HepG2 (cell line): Measurements from ENCODE around the gene PIK3C2B. TPM values are rescaled to one million over a fixed set of nuclear protein-coding genes. Genes with fewer than 3 reads are reported as not detected.
A peak's percentile ranks its signal among the peaks of the same experiment; 100 is the strongest.

ENCODE experiments used
- CEBPB ChIP-seq: IDR thresholded peaks from 2 replicates; pipeline ENCODE4 v1.6.1; 2011; ENCODE audit warnings: low read depth, low read length, improper control_type of control experiment, borderline replicate concordance
- FOXK1 ChIP-seq: sonication (generic); formaldehyde crosslinking; IDR thresholded peaks from 2 replicates; pipeline ENCODE4 v1.4.0; 2020; ENCODE audit warnings: low read depth, missing genetic modification reagents, borderline replicate concordance
- KDM5A ChIP-seq: fragments of 200-600 bp; sonication (generic); IDR thresholded peaks from 2 replicates; pipeline ENCODE4 v1.7.0; 2018; ENCODE audit warnings: antibody characterized with exemption, mild to moderate bottlenecking, low read length, borderline replicate concordance
- MXI1 ChIP-seq: IDR thresholded peaks from 3 replicates; pipeline ENCODE4 v1.6.1; 2012; ENCODE audit warnings: low read depth, low read length, inconsistent platforms, borderline replicate concordance
- NCOA1 ChIP-seq: sonication (generic); formaldehyde crosslinking; IDR thresholded peaks from 2 replicates; pipeline ENCODE4 v1.9.0; 2021; ENCODE audit warnings: missing genetic modification reagents
- NONO ChIP-seq, 2 experiments: fragments of 450-650 bp in 1 of 2; sonication (generic) in 1 of 2; formaldehyde crosslinking in 1 of 2; IDR thresholded peaks in 1 of 2; conservative IDR thresholded peaks in 1 of 2; 2 replicates each; pipeline versions ENCODE4 v1.6.1 to v1.8.0; 2017 to 2022; ENCODE audit warnings: mild to moderate bottlenecking in 1 of 2, missing genetic modification reagents in 1 of 2, moderate library complexity in 1 of 2
- PAF1 ChIP-seq: IDR thresholded peaks from 2 replicates; pipeline ENCODE4 v1.6.1; 2016; ENCODE audit warnings: missing genetic modification reagents, missing compliant biosample characterization
- PATZ1 ChIP-seq: sonication (generic); formaldehyde crosslinking; IDR thresholded peaks from 2 replicates; pipeline ENCODE4 v1.4.0; 2020; ENCODE audit warnings: missing genetic modification reagents
- POGZ ChIP-seq: sonication (generic); formaldehyde crosslinking; IDR thresholded peaks from 2 replicates; pipeline ENCODE4 v1.4.0; 2020; ENCODE audit warnings: mild to moderate bottlenecking, missing genetic modification reagents
- POLR2AphosphoS5 ChIP-seq: IDR thresholded peaks from 2 replicates; pipeline ENCODE4 v1.6.1; 2012; ENCODE audit warnings: low read depth, low read length
- SATB2 ChIP-seq: sonication (generic); formaldehyde crosslinking; IDR thresholded peaks from 2 replicates; pipeline ENCODE4 v1.5.0; 2020; ENCODE audit warnings: missing genetic modification reagents
- SMAD1 ChIP-seq: sonication (generic); formaldehyde crosslinking; IDR thresholded peaks from 2 replicates; pipeline ENCODE4 v1.4.0; 2020; ENCODE audit warnings: missing genetic modification reagents, low read depth, mild to moderate bottlenecking, borderline replicate concordance
- SOX6 ChIP-seq, 2 experiments: fragments of 450-650 bp in 1 of 2; sonication (generic) in 1 of 2; formaldehyde crosslinking in 1 of 2; IDR thresholded peaks; 2 replicates each; pipeline versions ENCODE4 v1.4.0 to v1.6.1; 2017 to 2020; ENCODE audit warnings: antibody characterized with exemption in 1 of 2, mild to moderate bottlenecking in 1 of 2, missing genetic modification reagents in 1 of 2
- SRSF9 ChIP-seq: fragments of 200-400 bp; formaldehyde crosslinking; IDR thresholded peaks from 2 replicates; pipeline ENCODE4 v1.6.1; 2018; ENCODE audit warnings: borderline replicate concordance, mild to moderate bottlenecking, low read depth, low read length; ENCODE audit not compliant: insufficient read depth, poor library complexity, severe bottlenecking
- TOPORS ChIP-seq: sonication (generic); formaldehyde crosslinking; IDR thresholded peaks from 2 replicates; pipeline ENCODE4 v1.8.0; 2023; ENCODE audit warnings: mild to moderate bottlenecking, missing genetic modification reagents
- ZBTB8A ChIP-seq: sonication (generic); formaldehyde crosslinking; IDR thresholded peaks from 2 replicates; pipeline ENCODE4 v1.4.0; 2020; ENCODE audit warnings: mild to moderate bottlenecking, low read depth, missing genetic modification reagents, borderline replicate concordance
- ZNF235 ChIP-seq: sonication (generic); formaldehyde crosslinking; IDR thresholded peaks from 2 replicates; pipeline ENCODE4 v1.8.1; 2023; ENCODE audit warnings: mild to moderate bottlenecking, missing genetic modification reagents, borderline replicate concordance
- ZNF280B ChIP-seq: sonication (generic); formaldehyde crosslinking; IDR thresholded peaks from 2 replicates; pipeline ENCODE4 v1.5.0; 2020; ENCODE audit warnings: missing genetic modification reagents, mild to moderate bottlenecking, borderline replicate concordance
- ZNF33A ChIP-seq: sonication (generic); formaldehyde crosslinking; IDR thresholded peaks from 2 replicates; pipeline ENCODE4 v1.5.1; 2020; ENCODE audit warnings: missing genetic modification reagents, mild to moderate bottlenecking, moderate library complexity, borderline replicate concordance
- ZNF547 ChIP-seq: sonication (generic); formaldehyde crosslinking; IDR thresholded peaks from 2 replicates; pipeline ENCODE4 v1.5.1; 2020; ENCODE audit warnings: mild to moderate bottlenecking, missing genetic modification reagents
- ZNF703 ChIP-seq: sonication (generic); formaldehyde crosslinking; IDR thresholded peaks from 2 replicates; pipeline ENCODE4 v1.5.1; 2020; ENCODE audit warnings: missing genetic modification reagents, mild to moderate bottlenecking, moderate library complexity, borderline replicate concordance
- ZNF761 ChIP-seq: sonication (generic); formaldehyde crosslinking; conservative IDR thresholded peaks from 2 replicates; pipeline ENCODE4 v1.4.0; 2020; ENCODE audit warnings: mild to moderate bottlenecking, missing genetic modification reagents
- polyA plus RNA-seq, 8 experiments: library from polyadenylated mRNA; depleted of rRNA in 3 of 8; stranded (reverse) in 7 of 8; unstranded in 1 of 8; fragments of >200 nt; fragmentation: Illumina TruSeq in 4 of 8; extraction: Trizol in 4 of 8; gene quantifications; 2 replicates each; pipeline versions ENCODE4 v1.2.1 to v1.2.3, GENCODE V29; 2011 to 2016; ENCODE audit warnings: low read depth in 4 of 8, missing spikeins in 1 of 8, mixed read lengths in 1 of 8; ENCODE audit not compliant: insufficient read depth in 1 of 8
- total RNA-seq, 5 experiments: library from RNA; depleted of rRNA; stranded (reverse); fragments of >200 nt; fragmentation: Illumina TruSeq; extraction: Trizol; gene quantifications; 2 replicates each; pipeline ENCODE4 v1.2.3, GENCODE V29; 2016; ENCODE audit warnings: low read depth in 1 of 5
- TF ChIP-seq, protein P1 (sequence below): fragments of 450-650 bp; IDR thresholded peaks from 2 replicates; pipeline ENCODE4 v1.6.1; 2016

Gene PIK3C2B
- total and polyA plus RNA-seq, 2 of the 13 experiments (the other 11 are each of a cell fraction or from before 2014, with no cell fraction given): 3.4 to 4.5 TPM

- TF ChIP-seq, protein P1, sequence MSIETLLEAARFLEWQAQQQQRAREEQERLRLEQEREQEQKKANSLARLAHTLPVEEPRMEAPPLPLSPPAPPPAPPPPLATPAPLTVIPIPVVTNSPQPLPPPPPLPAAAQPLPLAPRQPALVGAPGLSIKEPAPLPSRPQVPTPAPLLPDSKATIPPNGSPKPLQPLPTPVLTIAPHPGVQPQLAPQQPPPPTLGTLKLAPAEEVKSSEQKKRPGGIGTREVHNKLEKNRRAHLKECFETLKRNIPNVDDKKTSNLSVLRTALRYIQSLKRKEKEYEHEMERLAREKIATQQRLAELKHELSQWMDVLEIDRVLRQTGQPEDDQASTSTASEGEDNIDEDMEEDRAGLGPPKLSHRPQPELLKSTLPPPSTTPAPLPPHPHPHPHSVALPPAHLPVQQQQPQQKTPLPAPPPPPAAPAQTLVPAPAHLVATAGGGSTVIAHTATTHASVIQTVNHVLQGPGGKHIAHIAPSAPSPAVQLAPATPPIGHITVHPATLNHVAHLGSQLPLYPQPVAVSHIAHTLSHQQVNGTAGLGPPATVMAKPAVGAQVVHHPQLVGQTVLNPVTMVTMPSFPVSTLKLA: no peak
- TF ChIP-seq CEBPB (peak; percentile 72; the same call in 1 of the 2 replicates), ZNF703 (CRISPR knock-in tag) (no peak), ZNF33A (CRISPR knock-in tag) (no peak), SMAD1 (CRISPR knock-in tag) (peak; percentile 52; the same call in 1 of the 2 replicates), SOX6 (IDR thresholded peaks at IDR 0.05) (no peak), SOX6 (CRISPR knock-in tag; IDR thresholded peaks at IDR 0.05) (peak; percentile 77), POLR2AphosphoS5 (peak; percentile 97), NCOA1 (CRISPR knock-in tag) (peak; percentile 70), FOXK1 (CRISPR knock-in tag) (peak; percentile 93), ZBTB8A (no peak), ZNF761 (CRISPR knock-in tag) (peak; percentile 78), MXI1 (peak; percentile 75; the same call in 1 of the 3 replicates), TOPORS (CRISPR knock-in tag) (peak; percentile 54; the same call in 1 of the 2 replicates), SRSF9 (no peak), PAF1 (no peak), ZNF235 (peak; percentile 59; the same call in 1 of the 2 replicates), POGZ (CRISPR knock-in tag) (peak; percentile 85), NONO (IDR thresholded peaks at IDR 0.05) (no peak), NONO (CRISPR knock-in tag; conservative IDR thresholded peaks at IDR 0.05) (peak; percentile 98), SATB2 (CRISPR knock-in tag) (no peak), ZNF280B (CRISPR knock-in tag) (peak; percentile 26; the same call in 1 of the 2 replicates), PATZ1 (CRISPR knock-in tag) (peak; percentile 72), ZNF547 (CRISPR knock-in tag) (peak; percentile 84), KDM5A (peak; percentile 91)
These were observed 21.7 kb upstream of the PIK3C2B start, which contains the start of gene MDM4 (continued) for GRCh38 chr1:204516180-204516879.
